IMR-90 (cell line): Measurements from ENCODE around the gene IGFBP6. TPM values are rescaled to one million over a fixed set of nuclear protein-coding genes. Genes with fewer than 3 reads are reported as not detected.

Experiments used
- ATAC-seq: fragments of 200-7000 bp; cut with Tn5 transposase; 2 replicates; pipeline ENCODE4 v1.9.1; 2020; ENCODE audit warnings: low read depth, mild to moderate bottlenecking, moderate library complexity
- BruUV-seq: library from RNA; stranded (reverse); fragments of 400-500 nt; replicated peaks from 2 replicates; lab custom pipeline; 2021; lab: Mats Ljungman, UMichigan
- CTCF ChIA-PET: fragments of 300-600 bp; formaldehyde crosslinking; extraction: SDS; loops from one replicate; lab custom pipeline; 2021; ENCODE audit warnings: antibody characterized with exemption; lab: Yijun Ruan, JAX
- POLR2A ChIA-PET: fragments of 300-600 bp; sonication (Branson Sonifier 250); formaldehyde crosslinking; loops from one replicate; lab custom pipeline; 2022; ENCODE audit warnings: antibody characterized with exemption; ENCODE audit not compliant: unreplicated experiment; lab: Charles Lee
- DNase-seq: peaks from one replicate; pipeline ENCODE4 v3.0.0; 2013
- H2AFZ ChIP-seq: replicated peaks from 2 replicates; pipeline ENCODE3; 2013; ENCODE audit warnings: low read length, mild to moderate bottlenecking; ENCODE audit not compliant: poor library complexity
- H2AK5ac ChIP-seq: 2 replicates; pipeline ENCODE4 v1.6.1; 2013; ENCODE audit warnings: low read depth, low read length, inconsistent platforms
- H2AK9ac ChIP-seq: replicated peaks from 2 replicates; pipeline ENCODE3; 2013; ENCODE audit warnings: mild to moderate bottlenecking, low read depth, low read length, moderate library complexity; ENCODE audit not compliant: poor library complexity
- H2BK120ac ChIP-seq: 2 replicates; pipeline ENCODE4 v1.6.1; 2013; ENCODE audit warnings: low read depth, low read length, inconsistent platforms
- H2BK15ac ChIP-seq: 3 replicates; pipeline ENCODE4 v1.6.1; 2013; ENCODE audit warnings: low read depth, low read length, inconsistent platforms
- H2BK20ac ChIP-seq: 2 replicates; pipeline ENCODE4 v1.6.1; 2013; ENCODE audit warnings: low read depth, mild to moderate bottlenecking, inconsistent platforms, low read length, moderate library complexity
- H2BK5ac ChIP-seq: 2 replicates; pipeline ENCODE4 v1.6.1; 2013; ENCODE audit warnings: mild to moderate bottlenecking, low read depth, low read length, inconsistent platforms; ENCODE audit not compliant: poor library complexity, severe bottlenecking
- H3K14ac ChIP-seq: replicated peaks from 2 replicates; pipeline ENCODE4 v1.6.1; 2013; ENCODE audit warnings: low read depth, low read length, inconsistent platforms
- H3K18ac ChIP-seq: 2 replicates; pipeline ENCODE4 v1.6.1; 2013; ENCODE audit warnings: low read depth, low read length, control low read depth
- H3K23ac ChIP-seq: 2 replicates; pipeline ENCODE4 v1.6.1; 2013; ENCODE audit warnings: low read depth, low read length, inconsistent platforms
- H3K27ac ChIP-seq: 2 replicates; pipeline ENCODE4 v1.5.1; 2013; ENCODE audit warnings: mild to moderate bottlenecking, control low read depth, low read length; ENCODE audit not compliant: insufficient read depth
- H3K27me3 ChIP-seq: 2 replicates; pipeline ENCODE4 v1.6.1; 2013; ENCODE audit warnings: low read length; ENCODE audit not compliant: control insufficient read depth, insufficient read depth
- H3K36me3 ChIP-seq: 2 replicates; pipeline ENCODE4 v1.6.1; 2013; ENCODE audit warnings: low read length, mixed read lengths; ENCODE audit not compliant: control insufficient read depth, insufficient read depth
- H3K4ac ChIP-seq: 2 replicates; pipeline ENCODE4 v1.6.1; 2013; ENCODE audit warnings: low read depth, low read length, inconsistent platforms
- H3K4me1 ChIP-seq: 2 replicates; pipeline ENCODE4 v1.6.1; 2013; ENCODE audit warnings: low read length, mixed read lengths; ENCODE audit not compliant: control insufficient read depth, insufficient read depth
- H3K4me2 ChIP-seq: 2 replicates; pipeline ENCODE4 v1.6.1; 2013; ENCODE audit warnings: low read depth, mild to moderate bottlenecking, control low read depth, low read length, moderate library complexity
- H3K4me3 ChIP-seq: 2 replicates; pipeline ENCODE4 v1.5.1; 2013; ENCODE audit warnings: low read depth, mild to moderate bottlenecking, control low read depth, low read length, moderate library complexity; ENCODE audit not compliant: insufficient read depth
- H3K56ac ChIP-seq: 2 replicates; pipeline ENCODE4 v1.6.1; 2013; ENCODE audit warnings: low read length, inconsistent platforms; ENCODE audit not compliant: insufficient read depth; ENCODE audit errors: extremely low read depth
- H3K79me1 ChIP-seq, 2 experiments: 2 replicates each; pipeline ENCODE4 v1.6.1; 2013; ENCODE audit warnings: low read length in 2 of 2, inconsistent platforms in 1 of 2, low read depth in 1 of 2
- H3K9ac ChIP-seq: 2 replicates; pipeline ENCODE4 v1.6.1; 2013; ENCODE audit warnings: low read depth, low read length, control low read depth
- H3K9me1 ChIP-seq: 2 replicates; pipeline ENCODE4 v1.6.1; 2013; ENCODE audit warnings: low read length, inconsistent platforms; ENCODE audit not compliant: insufficient read depth
- H3K9me3 ChIP-seq: 2 replicates; pipeline ENCODE4 v1.6.1; 2013; ENCODE audit warnings: low read length; ENCODE audit not compliant: control insufficient read depth, insufficient read depth
- H4K20me1 ChIP-seq: 2 replicates; pipeline ENCODE4 v1.6.1; 2013; ENCODE audit warnings: low read length, inconsistent platforms; ENCODE audit not compliant: insufficient read depth
- H4K5ac ChIP-seq: 2 replicates; pipeline ENCODE4 v1.6.1; 2013; ENCODE audit warnings: mild to moderate bottlenecking, low read depth, low read length, control low read depth
- H4K8ac ChIP-seq, 2 experiments: 2 replicates each; pipeline ENCODE4 v1.6.1; 2013; ENCODE audit warnings: low read depth in 2 of 2, low read length in 2 of 2, control low read depth in 1 of 2, inconsistent platforms in 1 of 2
- H4K91ac ChIP-seq: 2 replicates; pipeline ENCODE4 v1.6.1; 2013; ENCODE audit warnings: low read depth, low read length, inconsistent platforms; ENCODE audit not compliant: insufficient read depth
- MAZ ChIP-seq: IDR thresholded peaks from 2 replicates; pipeline ENCODE4 v1.6.1; 2012; ENCODE audit warnings: low read depth, mild to moderate bottlenecking, low read length, improper control_type of control experiment, moderate library complexity, borderline replicate concordance
- WGBS, 2 experiments: methylation state at CpG; one replicate each; pipeline versions ENCODE4 v1.1.5 to v1.1.7; 2013; ENCODE audit warnings: missing lambda C conversion rate in 2 of 2; ENCODE audit not compliant: insufficient read length in 1 of 2; ENCODE audit errors: extremely low coverage in 2 of 2; 5-methylcytosine and 5-hydroxymethylcytosine counted together
- dilution Hi-C: fragments of 300-500 bp; cut with HindIII; formaldehyde crosslinking; loops from one replicate; pipeline ENCODE4 v1.14.3; 2018; ENCODE audit warnings: low sequenced_read_pairs; ENCODE audit not compliant: unreplicated experiment
- in situ Hi-C: fragments of 300-500 bp; cut with MboI; formaldehyde crosslinking; loops from 3 replicates; pipeline ENCODE4 v1.14.3; 2019; ENCODE audit warnings: low sequenced_read_pairs, inconsistent platforms, mixed read lengths
- intact Hi-C: fragments of 100-400 bp; cut with micrococcal nuclease; formaldehyde crosslinking; loops from 2 replicates; pipeline ENCODE4 v1.10.0; 2022
- polyA plus RNA-seq, 3 experiments: library from polyadenylated mRNA; depleted of rRNA; stranded (reverse); fragments of >200 nt; gene quantifications; 2 replicates each; pipeline ENCODE4 v1.2.3, GENCODE V29; 2012; ENCODE audit warnings: low replicate concordance in 1 of 3
- total RNA-seq: library from RNA; depleted of rRNA; stranded (reverse); fragments of >200 nt; gene quantifications from 2 replicates; pipeline ENCODE4 v1.2.3, GENCODE V29; 2012
- TF ChIP-seq, protein P1 (sequence below): fragments of 150-350 bp; IDR thresholded peaks from 2 replicates; pipeline ENCODE4 v1.6.1; 2017; ENCODE audit warnings: mild to moderate bottlenecking, antibody characterized with exemption, low read length, low read depth

IGFBP6 gene
- total and polyA plus RNA-seq, 2 of the 4 experiments (the other 2 are of a cell fraction): 124 to 337 TPM

DNA sequence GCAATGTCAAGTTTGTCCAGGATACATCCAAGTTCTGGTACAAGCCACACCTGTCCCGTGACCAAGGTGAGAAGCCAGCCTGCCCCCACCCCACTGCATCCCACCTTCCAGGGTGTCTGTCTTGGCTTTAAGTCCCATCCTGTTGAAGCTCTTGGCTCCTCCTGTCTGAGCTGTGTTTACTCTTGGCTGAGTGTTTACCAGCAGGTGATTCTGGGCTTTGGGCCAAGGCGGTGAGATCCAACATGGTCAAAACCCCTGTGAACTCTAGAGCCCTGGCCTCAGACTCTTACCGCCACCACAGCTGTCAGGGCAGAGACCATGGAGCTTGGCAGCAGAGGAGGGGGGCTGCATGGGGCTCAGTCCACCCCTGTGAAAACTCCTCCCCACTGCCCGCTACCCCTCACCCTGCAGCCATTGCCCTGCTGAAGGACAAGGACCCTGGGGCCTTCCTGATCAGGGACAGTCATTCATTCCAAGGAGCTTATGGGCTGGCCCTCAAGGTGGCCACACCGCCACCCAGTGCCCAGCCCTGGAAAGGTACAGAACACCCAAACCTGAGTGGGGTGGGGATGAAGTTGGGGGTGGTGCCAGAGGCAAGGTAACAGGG is 36.0 kb upstream of the IGFBP6 start:
- Histone ChIP-seq H4K5ac (no peak overlapping the region; the same call in 1 of the 2 replicates), H2AK5ac (no peak overlapping the region), H3K79me1 (peaks cover 0 to 45% of the 10 kb centered on the region in 2 experiments; a peak in 2 of 4 replicates), H3K9ac (no peak overlapping the region), H3K4me1 (peaks cover 20% of the 10 kb centered on the region), H2AFZ (no peak overlapping the region), H2BK5ac (no peak overlapping the region), H3K27me3 (no peaks in the 10 kb centered on the region), H3K18ac (no peak overlapping the region), H3K36me3 (peaks cover 84% of the 10 kb centered on the region), H3K4me2 (no peak overlapping the region), H4K8ac (no peak overlapping the region), H2BK20ac (no peak overlapping the region), H3K27ac (no peak overlapping the region), H3K4me3 (no peak overlapping the region), H3K56ac (no peak overlapping the region), H3K23ac (no peak overlapping the region), H3K9me3 (no peaks in the 10 kb centered on the region), H4K91ac (no peak overlapping the region), H2BK15ac (no peak overlapping the region), H3K14ac (no peak overlapping the region), H4K20me1 (peaks cover 9% of the 10 kb centered on the region), H3K9me1 (peaks cover 4% of the 10 kb centered on the region; the same call in 1 of the 2 replicates), H2AK9ac (no peak overlapping the region), H3K4ac (no peak overlapping the region), H2BK120ac (no peak overlapping the region)
- DNase-seq (no peak), ATAC-seq (no peak)
- CTCF ChIA-PET: interaction anchor here (1.4 kb wide), 1 partner anchor 14 kb away, joined by 3 read pairs; no protein-coding TSS in a partner anchor
- TF ChIP-seq MAZ: no peak
- TF ChIP-seq, protein P1, sequence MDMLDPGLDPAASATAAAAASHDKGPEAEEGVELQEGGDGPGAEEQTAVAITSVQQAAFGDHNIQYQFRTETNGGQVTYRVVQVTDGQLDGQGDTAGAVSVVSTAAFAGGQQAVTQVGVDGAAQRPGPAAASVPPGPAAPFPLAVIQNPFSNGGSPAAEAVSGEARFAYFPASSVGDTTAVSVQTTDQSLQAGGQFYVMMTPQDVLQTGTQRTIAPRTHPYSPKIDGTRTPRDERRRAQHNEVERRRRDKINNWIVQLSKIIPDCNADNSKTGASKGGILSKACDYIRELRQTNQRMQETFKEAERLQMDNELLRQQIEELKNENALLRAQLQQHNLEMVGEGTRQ: no peak
- dilution Hi-C loops: no loop called here
- intact Hi-C loops: no loop called here
- POLR2A ChIA-PET: interaction anchor here (1.4 kb wide), 1 partner anchor 10 kb away, joined by 3 read pairs; no protein-coding TSS in a partner anchor
- in situ Hi-C loops: no loop called here
- 80% methylated on average over 2 of the region's 5 CpGs; no CpG with 5 or more reads in 1 of the 2 experiments for WGBS, 2 experiments
- BruUV-seq: no TSS peak
